ENCODE data around the gene KRTAP13-1.

The KRTAP13-1 gene

DNA sequence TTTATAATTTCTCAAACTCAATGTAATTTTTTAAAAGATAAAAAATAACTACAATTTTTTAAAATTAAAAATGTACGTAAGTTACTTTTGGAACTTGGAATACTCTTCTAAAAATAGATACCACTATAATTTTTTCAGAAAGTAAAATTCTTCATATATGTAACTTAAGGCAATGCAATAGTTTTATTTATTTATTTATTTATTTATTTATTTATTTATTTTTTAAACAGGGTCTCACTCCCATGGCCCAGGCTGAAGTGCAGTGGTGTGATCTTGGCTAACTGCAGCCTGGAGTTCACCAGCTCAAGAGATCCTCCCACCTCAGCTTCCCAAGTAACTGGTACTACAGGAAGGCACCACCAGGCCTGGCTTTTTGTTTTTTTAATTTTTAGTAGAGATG lies 44.3 kb upstream of the KRTAP13-1 start:
- Histone ChIP-seq H3K4me3 (replicated peaks; ENCODE audit: insufficient read depth, low read length) (no peak overlapping the region), H3K27ac (replicated peaks) (no peak overlapping the region), H3K27me3 (ENCODE audit: insufficient read depth, poor library complexity, severe bottlenecking) (no peaks in the 10 kb centered on the region)
- DNase-seq (ENCODE audit: low read depth in 1 of 2, low spot score in 1 of 2), result no peak
- TF ChIP-seq CTCF (IDR thresholded peaks at IDR 0.05; ENCODE audit: insufficient read depth, low read length) (no peak), POLR2AphosphoS5 (IDR thresholded peaks at IDR 0.05; ENCODE audit: low read depth) (no peak), GABPA (IDR thresholded peaks at IDR 0.05; ENCODE audit: low read depth) (no peak), REST (IDR thresholded peaks at IDR 0.05; ENCODE audit: insufficient replicate concordance, low read depth) (no peak)

- H3K27ac ChIP-seq (replicated peaks), result no peak overlapping the region
- H3K4me3 ChIP-seq (replicated peaks; ENCODE audit: insufficient read depth, low read length), result no peak overlapping the region
- no peak for DNase-seq (ENCODE audit: low read depth in 1 of 2, low spot score in 1 of 2)
- H3K27me3 ChIP-seq (ENCODE audit: insufficient read depth, poor library complexity, severe bottlenecking), result no peaks in the 10 kb centered on the region
- no peak for TF ChIP-seq SPI1 (IDR thresholded peaks at IDR 0.05; ENCODE audit: borderline replicate concordance, low read depth)
- no peak for TF ChIP-seq GABPA (IDR thresholded peaks at IDR 0.05; ENCODE audit: low read depth)
- no peak for TF ChIP-seq CTCF (IDR thresholded peaks at IDR 0.05; ENCODE audit: insufficient read depth, low read length)
- TF ChIP-seq POLR2AphosphoS5 (IDR thresholded peaks at IDR 0.05; ENCODE audit: low read depth), result no peak
- no peak for TF ChIP-seq REST (IDR thresholded peaks at IDR 0.05; ENCODE audit: insufficient replicate concordance, low read depth)
Observed at GRCh38 chr21:30354308-30355005, 41.4 kb upstream of the KRTAP13-1 start.

GRCh38 chr21:30355906-30356305 lies 39.9 kb upstream of the KRTAP13-1 start:
- Histone ChIP-seq H3K27me3 (ENCODE audit: insufficient read depth, poor library complexity, severe bottlenecking) (no peaks in the 10 kb centered on the region), H3K27ac (replicated peaks) (no peak overlapping the region), H3K4me3 (replicated peaks; ENCODE audit: insufficient read depth, low read length) (no peak overlapping the region)
- no peak for DNase-seq (ENCODE audit: low read depth in 1 of 2, low spot score in 1 of 2)
- TF ChIP-seq REST (IDR thresholded peaks at IDR 0.05; ENCODE audit: insufficient replicate concordance, low read depth), result no peak
- no peak for TF ChIP-seq CTCF (IDR thresholded peaks at IDR 0.05; ENCODE audit: insufficient read depth, low read length)
- no peak for TF ChIP-seq POLR2AphosphoS5 (IDR thresholded peaks at IDR 0.05; ENCODE audit: low read depth)
- TF ChIP-seq SPI1 (IDR thresholded peaks at IDR 0.05; ENCODE audit: borderline replicate concordance, low read depth), result no peak
- no peak for TF ChIP-seq GABPA (IDR thresholded peaks at IDR 0.05; ENCODE audit: low read depth)

All from HL-60 (cell line).